Brain microvascular endothelial cell (primary cell): ENCODE results near the gene SLC18A2.

ENCODE experiments used
- DNase-seq: peaks from one replicate; pipeline ENCODE4 v3.0.0-alpha.2; 2020
- H3K27ac ChIP-seq: fragments of 250-450 bp; sonication (Bioruptor Pico); 2 replicates; pipeline ENCODE4 v1.5.1; 2020; ENCODE audit warnings: mild to moderate bottlenecking, moderate library complexity
- H3K27me3 ChIP-seq: fragments of 250-450 bp; sonication (Bioruptor Pico); replicated peaks from 2 replicates; pipeline ENCODE4 v1.5.1; 2020; ENCODE audit warnings: mild to moderate bottlenecking
- H3K36me3 ChIP-seq: fragments of 250-450 bp; sonication (Bioruptor Pico); replicated peaks from 2 replicates; pipeline ENCODE4 v1.5.1; 2020; ENCODE audit warnings: mild to moderate bottlenecking
- H3K4me3 ChIP-seq: 2 replicates; pipeline ENCODE4 v1.5.1; 2011; ENCODE audit warnings: low read depth, mild to moderate bottlenecking, control low read depth, low read length, moderate library complexity
- in situ Hi-C: cut with HindIII; loops from 2 replicates; pipeline ENCODE4 v1.10.0; 2017; ENCODE audit warnings: low sequenced_read_pairs, low pct_ligation_motif_present
- TF ChIP-seq, protein P1 (sequence below): IDR thresholded peaks from 2 replicates; pipeline ENCODE4 v1.5.1; 2011; ENCODE audit warnings: low read depth, mild to moderate bottlenecking, moderate library complexity, low read length, control low read depth, inconsistent platforms; ENCODE audit errors: missing control alignments

SLC18A2 gene

GRCh38 chr10:117212176-117212575, 28.7 kb upstream of the SLC18A2 start:
- H3K27ac ChIP-seq = no peak overlapping the region
- in situ Hi-C loops = no loop called here
- H3K4me3 ChIP-seq = no peak overlapping the region
- DNase-seq = no peak
- TF ChIP-seq, protein P1, sequence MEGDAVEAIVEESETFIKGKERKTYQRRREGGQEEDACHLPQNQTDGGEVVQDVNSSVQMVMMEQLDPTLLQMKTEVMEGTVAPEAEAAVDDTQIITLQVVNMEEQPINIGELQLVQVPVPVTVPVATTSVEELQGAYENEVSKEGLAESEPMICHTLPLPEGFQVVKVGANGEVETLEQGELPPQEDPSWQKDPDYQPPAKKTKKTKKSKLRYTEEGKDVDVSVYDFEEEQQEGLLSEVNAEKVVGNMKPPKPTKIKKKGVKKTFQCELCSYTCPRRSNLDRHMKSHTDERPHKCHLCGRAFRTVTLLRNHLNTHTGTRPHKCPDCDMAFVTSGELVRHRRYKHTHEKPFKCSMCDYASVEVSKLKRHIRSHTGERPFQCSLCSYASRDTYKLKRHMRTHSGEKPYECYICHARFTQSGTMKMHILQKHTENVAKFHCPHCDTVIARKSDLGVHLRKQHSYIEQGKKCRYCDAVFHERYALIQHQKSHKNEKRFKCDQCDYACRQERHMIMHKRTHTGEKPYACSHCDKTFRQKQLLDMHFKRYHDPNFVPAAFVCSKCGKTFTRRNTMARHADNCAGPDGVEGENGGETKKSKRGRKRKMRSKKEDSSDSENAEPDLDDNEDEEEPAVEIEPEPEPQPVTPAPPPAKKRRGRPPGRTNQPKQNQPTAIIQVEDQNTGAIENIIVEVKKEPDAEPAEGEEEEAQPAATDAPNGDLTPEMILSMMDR = no peak
- peaks cover 5% of the 10 kb centered on the region for H3K27me3 ChIP-seq
- no peaks in the 10 kb centered on the region for H3K36me3 ChIP-seq

GRCh38 chr10:117214401-117214800, 26.5 kb upstream of the SLC18A2 start:
- TF ChIP-seq, protein P1 = no peak
- H3K27me3 ChIP-seq = peaks cover 5% of the 10 kb centered on the region

GRCh38 chr10:117215079-117215478, 25.8 kb upstream of the SLC18A2 start:
- Histone ChIP-seq H3K27me3 (peaks cover 5% of the 10 kb centered on the region), H3K36me3 (no peaks in the 10 kb centered on the region), H3K27ac (no peak overlapping the region), H3K4me3 (no peak overlapping the region)
- DNase-seq = no peak
- TF ChIP-seq, protein P1 = no peak
- in situ Hi-C loops = no loop called here

More at GRCh38 chr10:117214401-117214800, 26.5 kb upstream of the SLC18A2 start:
- Histone ChIP-seq H3K27ac (no peak overlapping the region), H3K36me3 (no peaks in the 10 kb centered on the region), H3K4me3 (no peak overlapping the region)
- DNase-seq = peak; percentile 12
- in situ Hi-C loops = no loop called here

DNA sequence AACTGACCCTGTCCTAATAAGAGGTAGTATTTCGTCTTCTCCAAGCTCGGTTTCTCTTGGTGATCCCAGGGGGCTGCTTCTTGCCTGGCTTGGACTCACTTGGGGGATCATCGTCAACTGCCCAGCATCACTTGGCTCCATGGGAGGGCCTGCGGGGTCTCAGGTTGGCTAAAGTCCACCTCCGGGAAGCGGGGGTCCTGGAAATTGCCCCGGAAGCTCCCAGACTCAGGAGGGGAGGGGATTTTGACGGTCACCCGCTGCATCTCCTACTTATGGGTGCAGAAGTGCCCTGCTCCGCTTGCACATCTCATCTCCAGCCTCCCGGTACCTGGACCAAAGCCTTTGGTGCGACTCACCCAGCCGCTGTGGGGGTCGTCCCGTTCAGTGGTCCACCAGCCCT, 24.9 kb upstream of the SLC18A2 start:
- DNase-seq = no peak
- TF ChIP-seq, protein P1 = no peak
- in situ Hi-C loops = no loop called here
- peaks cover 5% of the 10 kb centered on the region for H3K27me3 ChIP-seq
- H3K27ac ChIP-seq = no peak overlapping the region
- no peak overlapping the region for H3K4me3 ChIP-seq
- H3K36me3 ChIP-seq = no peaks in the 10 kb centered on the region

DNA sequence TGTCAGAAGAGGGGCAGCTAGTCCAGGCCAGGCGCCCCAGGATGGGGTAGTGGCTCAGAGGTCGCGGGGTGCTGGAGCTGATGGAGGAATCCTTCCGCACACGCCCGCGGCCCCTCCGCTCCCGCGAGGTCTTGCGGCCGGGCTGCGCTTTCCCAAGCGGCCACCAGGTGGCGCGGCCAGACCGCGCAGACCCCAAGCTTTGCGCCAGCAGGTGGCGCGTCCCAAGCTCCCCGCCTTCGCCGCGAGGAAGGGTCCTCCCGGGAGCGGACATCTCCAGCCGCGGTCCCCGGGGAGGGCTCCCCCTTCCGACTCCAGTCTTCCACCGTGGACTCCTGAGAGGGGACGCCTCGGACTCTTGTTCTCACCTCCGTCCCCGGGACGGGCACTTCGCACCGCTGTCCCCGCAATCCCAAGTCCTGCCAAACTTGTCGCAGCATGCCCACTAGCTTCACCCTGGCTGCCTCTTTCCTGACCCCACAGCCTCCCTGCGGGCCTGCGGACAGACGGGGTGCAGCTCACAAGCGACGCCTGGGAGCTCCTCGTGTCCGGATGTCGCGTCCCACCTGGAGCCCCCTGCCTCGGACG, 24.2 kb upstream of the SLC18A2 start:
- DNase-seq = peak; percentile 32
- TF ChIP-seq, protein P1 = peak; percentile 88
- in situ Hi-C loops = no loop called here
- Histone ChIP-seq H3K4me3 (peak overlapping the region; percentile 49), H3K36me3 (no peaks in the 10 kb centered on the region), H3K27me3 (peaks cover 5% of the 10 kb centered on the region), H3K27ac (no peak overlapping the region)

DNA sequence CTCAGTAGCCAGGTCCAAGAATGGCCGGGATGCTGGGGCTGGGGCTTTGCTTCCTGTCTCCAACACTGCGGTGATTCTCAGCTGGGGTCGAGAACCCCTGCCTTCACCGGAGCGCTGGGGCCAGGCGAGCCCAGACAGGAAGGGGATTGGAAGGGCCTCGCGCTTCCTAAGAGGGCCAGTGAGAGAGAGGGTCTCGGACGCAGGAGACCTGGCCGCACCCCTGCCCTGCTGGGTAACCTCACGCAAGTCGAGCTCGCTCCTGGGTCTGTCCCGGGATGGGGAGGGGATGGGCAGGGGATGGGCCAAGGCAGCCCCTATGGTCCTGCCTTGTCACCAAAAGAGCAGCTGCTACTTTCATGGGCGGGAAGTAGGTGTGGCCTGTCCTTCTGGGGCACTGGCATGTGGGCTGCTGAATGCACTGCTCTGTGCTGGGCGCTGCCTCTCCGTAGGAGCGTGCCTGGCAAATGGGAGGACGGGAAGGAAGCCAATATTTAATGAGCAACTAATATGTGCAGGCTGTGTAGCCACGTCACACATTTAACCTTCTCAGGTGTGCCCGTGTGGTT, 23.6 kb upstream of the SLC18A2 start:
- Histone ChIP-seq H3K27ac (no peak overlapping the region), H3K27me3 (peaks cover 5% of the 10 kb centered on the region), H3K36me3 (no peaks in the 10 kb centered on the region), H3K4me3 (peak overlapping the region; percentile 49)
- DNase-seq = no peak
- in situ Hi-C loops = no loop called here
- TF ChIP-seq, protein P1 = no peak
